Endodermal cell (in vitro differentiated cells): ENCODE results near the gene MEGF11. TPM values are rescaled to one million over a fixed set of nuclear protein-coding genes. Genes with fewer than 3 reads are reported as not detected.

Experiments
- DNase-seq: peaks from one replicate; pipeline ENCODE4 v3.0.0-alpha.2; 2017
- H3K27ac ChIP-seq: 2 replicates; pipeline ENCODE4 v1.5.1; 2013; ENCODE audit warnings: mild to moderate bottlenecking, low read depth, low read length, moderate library complexity
- H3K27me3 ChIP-seq: 2 replicates; pipeline ENCODE4 v1.6.1; 2013; ENCODE audit warnings: mild to moderate bottlenecking, low read length, moderate library complexity; ENCODE audit not compliant: insufficient read depth, control insufficient read depth, poor library complexity, severe bottlenecking
- H3K36me3 ChIP-seq: 2 replicates; pipeline ENCODE4 v1.7.0; 2013; ENCODE audit warnings: mild to moderate bottlenecking, low read length, moderate library complexity; ENCODE audit not compliant: control insufficient read depth, insufficient read depth
- H3K4me1 ChIP-seq: one replicate; pipeline ENCODE4 v1.7.0; 2013; ENCODE audit warnings: low read length; ENCODE audit not compliant: control insufficient read depth, insufficient read depth
- H3K4me3 ChIP-seq: 2 replicates; pipeline ENCODE4 v1.5.1; 2013; ENCODE audit warnings: mild to moderate bottlenecking, low read length, moderate library complexity
- H3K9ac ChIP-seq: 2 replicates; pipeline ENCODE4 v1.6.1; 2013; ENCODE audit warnings: mild to moderate bottlenecking, low read length, moderate library complexity; ENCODE audit not compliant: poor library complexity, severe bottlenecking; ENCODE audit errors: extremely low read depth
- H3K9me3 ChIP-seq: 2 replicates; pipeline ENCODE4 v1.6.1; 2013; ENCODE audit warnings: mild to moderate bottlenecking, low read length, moderate library complexity; ENCODE audit not compliant: control insufficient read depth
- H3K27ac Mint-ChIP-seq: 2 replicates; pipeline ENCODE4 v1.8.0; 2020; ENCODE audit warnings: mixed read lengths
- H3K27me3 Mint-ChIP-seq: 2 replicates; pipeline ENCODE4 v1.8.0; 2021; ENCODE audit warnings: mild to moderate bottlenecking, mixed read lengths; ENCODE audit not compliant: insufficient read depth
- H3K36me3 Mint-ChIP-seq: 2 replicates; pipeline ENCODE4 v1.8.0; 2020; ENCODE audit warnings: low read depth, mixed read lengths
- H3K4me1 Mint-ChIP-seq: 2 replicates; pipeline ENCODE4 v1.8.0; 2020; ENCODE audit warnings: mixed read lengths
- H3K4me3 Mint-ChIP-seq: 2 replicates; pipeline ENCODE4 v1.8.0; 2020; ENCODE audit warnings: mild to moderate bottlenecking, moderate library complexity, mixed read lengths
- H3K9me3 Mint-ChIP-seq: 2 replicates; pipeline ENCODE4 v1.8.0; 2020; ENCODE audit warnings: mild to moderate bottlenecking, mixed read lengths
- CTCF ChIP-seq: fragments of 200-600 bp; sonication (generic); conservative IDR thresholded peaks from 2 replicates; pipeline ENCODE4 v1.5.0; 2021; ENCODE audit warnings: antibody characterized with exemption, mild to moderate bottlenecking
- WGBS, 2 experiments: methylation state at CpG; one replicate each; pipeline versions ENCODE4 v1.1.5 to v1.1.7; 2013; ENCODE audit warnings: missing lambda C conversion rate in 2 of 2, mixed read lengths in 1 of 2; ENCODE audit not compliant: insufficient coverage in 1 of 2, insufficient read length in 1 of 2; 5-methylcytosine and 5-hydroxymethylcytosine counted together
- total RNA-seq, 2 donors: library from RNA; stranded (reverse); fragmentation: NEBNext Ultra II Directional in 1 of 2; extraction: Animal tissue kit (Norgen Biotek cat#: 25700) in 1 of 2; gene quantifications; 2 replicates in 1 of 2; 3 replicates in 1 of 2; pipeline ENCODE4 v1.2.1, GENCODE V29; 2021

Gene MEGF11
- total RNA-seq, 2 donors from 2014 or later, result 0.73 to 1.2 TPM

- Mint-ChIP-seq H3K36me3 (no peaks in the 10 kb centered on the region), H3K4me3 (no peak overlapping the region), H3K27me3 (no peaks in the 10 kb centered on the region), H3K27ac (no peak overlapping the region), H3K4me1 (no peaks in the 10 kb centered on the region), H3K9me3 (no peaks in the 10 kb centered on the region)
- Histone ChIP-seq H3K9ac (no peak overlapping the region), H3K36me3 (no peaks in the 10 kb centered on the region), H3K27me3 (no peaks in the 10 kb centered on the region), H3K27ac (no peak overlapping the region), H3K4me3 (no peak overlapping the region), H3K4me1 (no peaks in the 10 kb centered on the region), H3K9me3 (no peaks in the 10 kb centered on the region)
- no peak for TF ChIP-seq CTCF
- DNase-seq, result no peak
Observed at GRCh38 chr15:65971741-65971995, 281.9 kb downstream of the MEGF11 start.

- H3K36me3 Mint-ChIP-seq, result no peaks in the 10 kb centered on the region
- 78 to 83% methylated on average over 4 to 8 of the region's 8 CpGs for WGBS, 2 experiments
- H3K4me1 Mint-ChIP-seq, result no peaks in the 10 kb centered on the region
- no peak for DNase-seq
- no peak overlapping the region for H3K9ac ChIP-seq
- H3K9me3 Mint-ChIP-seq, result no peaks in the 10 kb centered on the region
- no peak overlapping the region for H3K4me3 Mint-ChIP-seq
- H3K4me1 ChIP-seq, result no peaks in the 10 kb centered on the region
- H3K27ac ChIP-seq, result no peak overlapping the region
- H3K9me3 ChIP-seq, result no peaks in the 10 kb centered on the region
- no peaks in the 10 kb centered on the region for H3K36me3 ChIP-seq
- no peak for TF ChIP-seq CTCF
- H3K27me3 Mint-ChIP-seq, result no peaks in the 10 kb centered on the region
- H3K27ac Mint-ChIP-seq, result no peak overlapping the region
- no peaks in the 10 kb centered on the region for H3K27me3 ChIP-seq
- no peak overlapping the region for H3K4me3 ChIP-seq
Observed at GRCh38 chr15:65970937-65971740, 282.4 kb downstream of the MEGF11 start.

GRCh38 chr15:65969865-65970816, 283.4 kb downstream of the MEGF11 start:
- no peaks in the 10 kb centered on the region for H3K9me3 ChIP-seq
- no peak overlapping the region for H3K27ac Mint-ChIP-seq
- WGBS, 2 experiments, result 79 to 90% methylated on average over 6 to 7 of the region's 7 CpGs
- no peaks in the 10 kb centered on the region for H3K27me3 Mint-ChIP-seq
- no peaks in the 10 kb centered on the region for H3K27me3 ChIP-seq
- no peaks in the 10 kb centered on the region for H3K4me1 Mint-ChIP-seq
- no peak overlapping the region for H3K9ac ChIP-seq
- no peaks in the 10 kb centered on the region for H3K36me3 ChIP-seq
- DNase-seq, result no peak
- H3K4me3 Mint-ChIP-seq, result no peak overlapping the region
- H3K4me3 ChIP-seq, result no peak overlapping the region
- no peaks in the 10 kb centered on the region for H3K4me1 ChIP-seq
- no peak overlapping the region for H3K27ac ChIP-seq
- H3K9me3 Mint-ChIP-seq, result no peaks in the 10 kb centered on the region
- no peaks in the 10 kb centered on the region for H3K36me3 Mint-ChIP-seq
- TF ChIP-seq CTCF, result no peak
